22Rv1 (cell line): ENCODE data around the gene CCND1.

Experiments used
- H3K27ac ChIP-seq: fragments of 450-650 bp; 2 replicates; pipeline ENCODE4 v1.5.1; 2017
- CTCF ChIP-seq: fragments of 450-650 bp; IDR thresholded peaks from 2 replicates; pipeline ENCODE4 v1.5.1; 2017; ENCODE audit warnings: mild to moderate bottlenecking
- ZFX ChIP-seq: fragments of 450-650 bp; IDR thresholded peaks from 2 replicates; pipeline ENCODE4 v1.6.1; 2017; ENCODE audit warnings: antibody characterized with exemption, borderline replicate concordance

Gene CCND1

GRCh38 chr11:69661413-69661715 is 20.4 kb downstream of the CCND1 start:
- TF ChIP-seq ZFX = no peak
- no peak for TF ChIP-seq CTCF
- H3K27ac ChIP-seq = no peak overlapping the region

GRCh38 chr11:69662021-69662698 is 21.2 kb downstream of the CCND1 start:
- TF ChIP-seq CTCF (no peak), ZFX (no peak)
- no peak overlapping the region for H3K27ac ChIP-seq

GRCh38 chr11:69662806-69663205 is 21.9 kb downstream of the CCND1 start:
- no peak for TF ChIP-seq ZFX
- TF ChIP-seq CTCF = no peak
- H3K27ac ChIP-seq = no peak overlapping the region

- no peak overlapping the region for H3K27ac ChIP-seq
- TF ChIP-seq ZFX (no peak), CTCF (no peak)
Observed at GRCh38 chr11:69663326-69663725, 22.4 kb downstream of the CCND1 start.

GRCh38 chr11:69664103-69664775 is 23.3 kb downstream of the CCND1 start:
- H3K27ac ChIP-seq = no peak overlapping the region
- TF ChIP-seq CTCF = no peak
- no peak for TF ChIP-seq ZFX

- no peak overlapping the region for H3K27ac ChIP-seq
- TF ChIP-seq CTCF (no peak), ZFX (no peak)
Observed at GRCh38 chr11:69664901-69665300, 23.9 kb downstream of the CCND1 start.

GRCh38 chr11:69665669-69666068 is 24.7 kb downstream of the CCND1 start:
- H3K27ac ChIP-seq = no peak overlapping the region
- TF ChIP-seq CTCF (no peak), ZFX (no peak)
